GM23338 (cell line): ENCODE results near the gene COBLL1. TPM values are rescaled to one million over a fixed set of nuclear protein-coding genes. Genes with fewer than 3 reads are reported as not detected.

Experiments used
- ATAC-seq: fragments of 200-7000 bp; cut with Tn5 transposase; 3 replicates; pipeline ENCODE4 v1.9.1; 2020
- DNase-seq: peaks from one replicate; pipeline ENCODE4 v3.0.0-alpha.2; 2015; ENCODE audit warnings: low spot score
- H2AFZ ChIP-seq: fragments of 200-600 bp; sonication (generic); 2 replicates; pipeline ENCODE4 v1.8.0; 2016; ENCODE audit warnings: antibody characterized with exemption, mild to moderate bottlenecking, moderate library complexity
- H3F3A ChIP-seq: fragments of 200-600 bp; sonication (generic); replicated peaks from 2 replicates; pipeline ENCODE4 v1.8.0; 2017; ENCODE audit warnings: antibody characterized with exemption, mixed run types, low read depth
- H3K27ac ChIP-seq: fragments of 200-600 bp; sonication (generic); 2 replicates; pipeline ENCODE4 v1.6.1; 2016; ENCODE audit warnings: low read depth
- H3K27me3 ChIP-seq: fragments of 200-600 bp; sonication (generic); 2 replicates; pipeline ENCODE4 v1.8.0; 2016; ENCODE audit warnings: mild to moderate bottlenecking, mixed run types, moderate library complexity; ENCODE audit not compliant: insufficient read depth
- H3K36me3 ChIP-seq: fragments of 200-600 bp; sonication (generic); 2 replicates; pipeline ENCODE4 v1.8.0; 2016; ENCODE audit warnings: mild to moderate bottlenecking; ENCODE audit not compliant: insufficient read depth
- H3K4me1 ChIP-seq: fragments of 200-600 bp; sonication (generic); 2 replicates; pipeline ENCODE4 v1.8.0; 2016; ENCODE audit warnings: mild to moderate bottlenecking, moderate library complexity; ENCODE audit not compliant: insufficient read depth
- H3K4me2 ChIP-seq: fragments of 200-600 bp; sonication (generic); 2 replicates; pipeline ENCODE4 v1.7.1; 2017; ENCODE audit warnings: mixed run types
- H3K4me3 ChIP-seq: fragments of 200-600 bp; sonication (generic); 2 replicates; pipeline ENCODE4 v1.6.1; 2016; ENCODE audit warnings: mixed run types
- H3K79me2 ChIP-seq: fragments of 200-600 bp; sonication (generic); replicated peaks from 2 replicates; pipeline ENCODE4 v1.8.0; 2017; ENCODE audit warnings: mild to moderate bottlenecking; ENCODE audit not compliant: insufficient read depth
- H3K9me2 ChIP-seq: fragments of 200-600 bp; sonication (generic); 2 replicates; pipeline ENCODE4 v1.8.0; 2017; ENCODE audit not compliant: insufficient read depth
- H4K20me1 ChIP-seq: fragments of 200-600 bp; sonication (generic); replicated peaks from 2 replicates; pipeline ENCODE4 v1.8.0; 2017; ENCODE audit warnings: mild to moderate bottlenecking; ENCODE audit not compliant: insufficient read depth
- H3K27ac Mint-ChIP-seq: 2 replicates; pipeline ENCODE4 v1.8.0; 2020; ENCODE audit warnings: inconsistent platforms, mild to moderate bottlenecking, moderate library complexity, mixed read lengths
- H3K27me3 Mint-ChIP-seq: 3 replicates; pipeline ENCODE4 v1.8.0; 2022; ENCODE audit warnings: low read depth, mild to moderate bottlenecking, moderate library complexity, mixed read lengths, inconsistent platforms; ENCODE audit not compliant: insufficient read depth, poor library complexity
- H3K36me3 Mint-ChIP-seq: 3 replicates; pipeline ENCODE4 v1.8.0; 2021; ENCODE audit warnings: low read depth, mild to moderate bottlenecking, inconsistent platforms, moderate library complexity, mixed read lengths
- H3K4me1 Mint-ChIP-seq: 3 replicates; pipeline ENCODE4 v1.8.0; 2020; ENCODE audit warnings: mild to moderate bottlenecking, inconsistent platforms, mixed read lengths
- H3K4me3 Mint-ChIP-seq: 3 replicates; pipeline ENCODE4 v1.8.0; 2021; ENCODE audit warnings: moderate library complexity, mild to moderate bottlenecking, inconsistent platforms, mixed read lengths
- H3K9me3 Mint-ChIP-seq: 3 replicates; pipeline ENCODE4 v1.8.0; 2020; ENCODE audit warnings: moderate library complexity, mild to moderate bottlenecking, inconsistent platforms, mixed read lengths
- CREB1 ChIP-seq: fragments of 250-450 bp; sonication (Bioruptor Pico); IDR thresholded peaks from 2 replicates; pipeline ENCODE4 v1.5.0; 2020; ENCODE audit warnings: low read depth, mild to moderate bottlenecking, moderate library complexity
- ETS1 ChIP-seq: IDR thresholded peaks from 2 replicates; pipeline ENCODE4 v1.6.1; 2016; ENCODE audit warnings: antibody characterized with exemption
- EZH2 ChIP-seq: fragments of 200-600 bp; sonication (generic); IDR thresholded peaks from one replicate; pipeline ENCODE4 v1.8.0; 2017; ENCODE audit warnings: antibody characterized with exemption, mild to moderate bottlenecking, low read depth; ENCODE audit not compliant: unreplicated experiment
- NANOG ChIP-seq: IDR thresholded peaks from 2 replicates; pipeline ENCODE4 v1.6.1; 2016; ENCODE audit warnings: antibody characterized with exemption, borderline replicate concordance
- POLR2AphosphoS5 ChIP-seq: IDR thresholded peaks from 2 replicates; pipeline ENCODE4 v1.6.1; 2016; ENCODE audit warnings: antibody characterized with exemption, low read depth
- ZNF114 ChIP-seq: fragments of 250-450 bp; sonication (Bioruptor Pico); IDR thresholded peaks from 2 replicates; pipeline ENCODE4 v1.5.0; 2020; ENCODE audit warnings: mild to moderate bottlenecking, moderate library complexity
- polyA plus RNA-seq: library from polyadenylated mRNA; unstranded; fragments of >200 nt; fragmentation: Nextera tagmentation; extraction: Ambion mirVana; gene quantifications from 2 replicates; pipeline ENCODE4 v1.2.1, GENCODE V29; 2016
- total RNA-seq: library from RNA; depleted of rRNA; stranded (reverse); fragments of >200 nt; shearing (Covaris generic); gene quantifications from 2 replicates; pipeline ENCODE4 v1.2.3, GENCODE V29; 2014
- TF ChIP-seq, protein P1 (sequence below), 2 experiments: fragments of 200-600 bp in 1 of 2; sonication (generic) in 1 of 2; conservative IDR thresholded peaks; 2 replicates each; pipeline versions ENCODE4 v1.5.1 to v1.6.1; 2016 to 2017; ENCODE audit warnings: antibody characterized with exemption in 2 of 2, low read depth in 2 of 2, mild to moderate bottlenecking in 2 of 2, moderate library complexity in 1 of 2
- TF ChIP-seq, protein P2 (sequence below): IDR thresholded peaks from one replicate; pipeline ENCODE4 v1.6.1; 2018; ENCODE audit warnings: antibody characterized with exemption; ENCODE audit not compliant: unreplicated experiment

COBLL1 gene
- total and polyA plus RNA-seq, 2 experiments from 2014 or later: 2.9 to 7.4 TPM

DNA sequence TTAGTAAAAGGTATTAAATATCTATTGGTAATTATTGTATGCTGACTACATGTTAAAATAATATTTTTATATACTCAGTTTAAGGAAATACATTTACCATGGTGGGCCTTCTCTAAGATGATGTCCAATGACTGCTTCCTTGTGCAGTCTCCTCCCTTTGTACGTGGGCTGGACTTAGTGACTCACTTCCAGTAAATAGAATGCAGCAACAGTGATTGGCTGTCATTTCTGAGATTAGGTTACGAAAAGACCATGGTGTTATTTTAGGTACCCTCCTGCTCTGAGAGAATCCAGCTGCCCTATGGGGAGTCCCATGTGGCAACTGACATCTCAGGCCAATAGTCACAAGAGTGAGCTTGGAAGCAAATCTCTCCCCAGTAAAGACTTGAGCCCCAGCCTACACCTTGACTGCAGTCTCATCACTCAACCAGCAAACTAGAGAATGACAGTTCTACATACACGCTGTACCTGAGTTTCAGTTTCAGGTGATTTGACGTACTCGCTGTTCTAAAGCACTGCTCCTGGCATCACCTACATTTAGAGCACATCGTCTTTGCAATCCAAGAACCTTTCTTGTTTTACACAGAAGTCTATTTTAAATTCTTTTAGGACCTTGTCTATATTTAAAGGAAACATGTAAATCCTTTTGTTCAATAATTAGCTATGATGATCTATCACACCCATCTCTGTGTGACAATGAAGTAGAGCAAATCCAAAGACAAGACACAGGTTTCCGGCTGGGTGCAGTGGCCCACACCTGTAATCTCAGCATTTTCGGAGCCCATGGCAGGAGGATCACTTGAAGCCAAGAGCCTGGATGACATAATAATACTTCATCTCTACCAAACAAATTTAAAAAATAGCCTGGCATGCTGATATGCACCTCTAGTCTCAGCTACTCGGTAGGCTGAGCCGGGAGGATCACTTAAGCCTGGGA, 87.2 kb downstream of the COBLL1 start:
- H3K36me3 Mint-ChIP-seq: no peaks in the 10 kb centered on the region
- no peaks in the 10 kb centered on the region for H3K4me1 Mint-ChIP-seq
- Histone ChIP-seq H3K4me3 (no peak overlapping the region), H3K4me2 (no peak overlapping the region), H3K27ac (no peak overlapping the region), H3K27me3 (no peaks in the 10 kb centered on the region), H3K36me3 (no peaks in the 10 kb centered on the region), H3K9me2 (0 out of 2 replicates have a peak, but pooled peaks cover 7% of the 10 kb centered on the region), H4K20me1 (no peaks in the 10 kb centered on the region), H3K4me1 (no peaks in the 10 kb centered on the region), H2AFZ (no peak overlapping the region), H3F3A (no peaks in the 10 kb centered on the region), H3K79me2 (no peaks in the 10 kb centered on the region)
- ATAC-seq (no peak), DNase-seq (no peak)
- H3K4me3 Mint-ChIP-seq: no peak overlapping the region
- H3K27ac Mint-ChIP-seq: no peak overlapping the region
- no peaks in the 10 kb centered on the region for H3K27me3 Mint-ChIP-seq
- H3K9me3 Mint-ChIP-seq: no peaks in the 10 kb centered on the region
- no peak for TF ChIP-seq NANOG
- TF ChIP-seq POLR2AphosphoS5: no peak
- TF ChIP-seq EZH2: no peak
- TF ChIP-seq CREB1 (CRISPR knock-in tag): no peak
- TF ChIP-seq, protein P1, sequence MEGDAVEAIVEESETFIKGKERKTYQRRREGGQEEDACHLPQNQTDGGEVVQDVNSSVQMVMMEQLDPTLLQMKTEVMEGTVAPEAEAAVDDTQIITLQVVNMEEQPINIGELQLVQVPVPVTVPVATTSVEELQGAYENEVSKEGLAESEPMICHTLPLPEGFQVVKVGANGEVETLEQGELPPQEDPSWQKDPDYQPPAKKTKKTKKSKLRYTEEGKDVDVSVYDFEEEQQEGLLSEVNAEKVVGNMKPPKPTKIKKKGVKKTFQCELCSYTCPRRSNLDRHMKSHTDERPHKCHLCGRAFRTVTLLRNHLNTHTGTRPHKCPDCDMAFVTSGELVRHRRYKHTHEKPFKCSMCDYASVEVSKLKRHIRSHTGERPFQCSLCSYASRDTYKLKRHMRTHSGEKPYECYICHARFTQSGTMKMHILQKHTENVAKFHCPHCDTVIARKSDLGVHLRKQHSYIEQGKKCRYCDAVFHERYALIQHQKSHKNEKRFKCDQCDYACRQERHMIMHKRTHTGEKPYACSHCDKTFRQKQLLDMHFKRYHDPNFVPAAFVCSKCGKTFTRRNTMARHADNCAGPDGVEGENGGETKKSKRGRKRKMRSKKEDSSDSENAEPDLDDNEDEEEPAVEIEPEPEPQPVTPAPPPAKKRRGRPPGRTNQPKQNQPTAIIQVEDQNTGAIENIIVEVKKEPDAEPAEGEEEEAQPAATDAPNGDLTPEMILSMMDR (conservative IDR thresholded peaks at IDR 0.05; ENCODE audit: low read depth in 2 of 2): no peak
- TF ChIP-seq, protein P2, sequence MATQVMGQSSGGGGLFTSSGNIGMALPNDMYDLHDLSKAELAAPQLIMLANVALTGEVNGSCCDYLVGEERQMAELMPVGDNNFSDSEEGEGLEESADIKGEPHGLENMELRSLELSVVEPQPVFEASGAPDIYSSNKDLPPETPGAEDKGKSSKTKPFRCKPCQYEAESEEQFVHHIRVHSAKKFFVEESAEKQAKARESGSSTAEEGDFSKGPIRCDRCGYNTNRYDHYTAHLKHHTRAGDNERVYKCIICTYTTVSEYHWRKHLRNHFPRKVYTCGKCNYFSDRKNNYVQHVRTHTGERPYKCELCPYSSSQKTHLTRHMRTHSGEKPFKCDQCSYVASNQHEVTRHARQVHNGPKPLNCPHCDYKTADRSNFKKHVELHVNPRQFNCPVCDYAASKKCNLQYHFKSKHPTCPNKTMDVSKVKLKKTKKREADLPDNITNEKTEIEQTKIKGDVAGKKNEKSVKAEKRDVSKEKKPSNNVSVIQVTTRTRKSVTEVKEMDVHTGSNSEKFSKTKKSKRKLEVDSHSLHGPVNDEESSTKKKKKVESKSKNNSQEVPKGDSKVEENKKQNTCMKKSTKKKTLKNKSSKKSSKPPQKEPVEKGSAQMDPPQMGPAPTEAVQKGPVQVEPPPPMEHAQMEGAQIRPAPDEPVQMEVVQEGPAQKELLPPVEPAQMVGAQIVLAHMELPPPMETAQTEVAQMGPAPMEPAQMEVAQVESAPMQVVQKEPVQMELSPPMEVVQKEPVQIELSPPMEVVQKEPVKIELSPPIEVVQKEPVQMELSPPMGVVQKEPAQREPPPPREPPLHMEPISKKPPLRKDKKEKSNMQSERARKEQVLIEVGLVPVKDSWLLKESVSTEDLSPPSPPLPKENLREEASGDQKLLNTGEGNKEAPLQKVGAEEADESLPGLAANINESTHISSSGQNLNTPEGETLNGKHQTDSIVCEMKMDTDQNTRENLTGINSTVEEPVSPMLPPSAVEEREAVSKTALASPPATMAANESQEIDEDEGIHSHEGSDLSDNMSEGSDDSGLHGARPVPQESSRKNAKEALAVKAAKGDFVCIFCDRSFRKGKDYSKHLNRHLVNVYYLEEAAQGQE: no peak
- no peak for TF ChIP-seq ETS1
- no peak for TF ChIP-seq ZNF114 (CRISPR knock-in tag)
